Measurements from ENCODE around the gene GABBR2.

DNA sequence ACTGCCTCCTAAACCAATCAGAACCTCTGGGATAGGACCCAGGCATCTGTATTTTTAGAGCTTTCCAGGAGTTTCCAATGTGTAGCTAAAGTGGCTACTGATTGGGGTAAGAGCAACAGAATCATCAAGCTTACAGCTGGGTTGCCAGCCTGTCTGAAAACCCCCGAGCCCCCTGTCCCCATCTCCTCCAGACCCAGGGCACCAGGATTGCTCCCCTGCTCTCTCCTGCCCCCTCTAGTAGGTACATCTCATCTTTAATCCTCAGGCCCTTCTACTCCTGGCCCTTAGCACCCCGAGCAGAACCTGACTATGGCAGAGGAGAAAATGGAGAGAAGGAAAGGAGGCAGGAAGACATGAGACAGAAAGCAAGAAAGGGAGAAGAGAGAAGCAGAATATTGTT lies 204.9 kb downstream of the GABBR2 start:
- TF ChIP-seq, protein P1, sequence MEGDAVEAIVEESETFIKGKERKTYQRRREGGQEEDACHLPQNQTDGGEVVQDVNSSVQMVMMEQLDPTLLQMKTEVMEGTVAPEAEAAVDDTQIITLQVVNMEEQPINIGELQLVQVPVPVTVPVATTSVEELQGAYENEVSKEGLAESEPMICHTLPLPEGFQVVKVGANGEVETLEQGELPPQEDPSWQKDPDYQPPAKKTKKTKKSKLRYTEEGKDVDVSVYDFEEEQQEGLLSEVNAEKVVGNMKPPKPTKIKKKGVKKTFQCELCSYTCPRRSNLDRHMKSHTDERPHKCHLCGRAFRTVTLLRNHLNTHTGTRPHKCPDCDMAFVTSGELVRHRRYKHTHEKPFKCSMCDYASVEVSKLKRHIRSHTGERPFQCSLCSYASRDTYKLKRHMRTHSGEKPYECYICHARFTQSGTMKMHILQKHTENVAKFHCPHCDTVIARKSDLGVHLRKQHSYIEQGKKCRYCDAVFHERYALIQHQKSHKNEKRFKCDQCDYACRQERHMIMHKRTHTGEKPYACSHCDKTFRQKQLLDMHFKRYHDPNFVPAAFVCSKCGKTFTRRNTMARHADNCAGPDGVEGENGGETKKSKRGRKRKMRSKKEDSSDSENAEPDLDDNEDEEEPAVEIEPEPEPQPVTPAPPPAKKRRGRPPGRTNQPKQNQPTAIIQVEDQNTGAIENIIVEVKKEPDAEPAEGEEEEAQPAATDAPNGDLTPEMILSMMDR (IDR thresholded peaks at IDR 0.05): no peak
- no peak for TF ChIP-seq POLR2AphosphoS5 (IDR thresholded peaks at IDR 0.05)

All from suprapubic skin (tissue), 3 donors.